ENCODE measurements around the gene STX18. TPM values are rescaled to one million over a fixed set of nuclear protein-coding genes. Genes with fewer than 3 reads are reported as not detected.
"Not testable (repeated sequence)": the region's sequence is repeated elsewhere in the genome, so short reads cannot be mapped to it uniquely, and the experiment has no call there.

The STX18 gene
- polyA plus RNA-seq, 3 donors = 12.4 to 18.0 (median 14.5) TPM

- no peak overlapping the region for H3K27ac ChIP-seq (ENCODE audit: low read depth, low read length)
- 34 to 91% (median 90%) methylated on average over 5 of the region's 5 CpGs for WGBS, 3 donors
Measured at GRCh38 chr4:4490816-4491215, 51.0 kb downstream of the STX18 start.

GRCh38 chr4:4490041-4490440 lies 51.8 kb downstream of the STX18 start:
- 79 to 88% (median 85%) methylated on average over 3 of the region's 3 CpGs for WGBS, 3 donors
- H3K27ac ChIP-seq (ENCODE audit: low read depth, low read length) = no peak overlapping the region

GRCh38 chr4:4488405-4489404 lies 53.1 kb downstream of the STX18 start:
- WGBS, 3 donors = 30 to 42% (median 41%) methylated on average over 6 of the region's 6 CpGs
- no peak overlapping the region for H3K27ac ChIP-seq (ENCODE audit: low read depth, low read length)

GRCh38 chr4:4486969-4487368 lies 54.9 kb downstream of the STX18 start:
- 28 to 84% (median 78%) methylated on average over 3 of the region's 3 CpGs for WGBS, 3 donors

GRCh38 chr4:4485806-4486205 lies 56.0 kb downstream of the STX18 start:
- H3K27ac ChIP-seq (ENCODE audit: low read depth, low read length) = no peak overlapping the region
- 90 to 92% (median 91%) methylated on average over 10 of the region's 10 CpGs for WGBS, 3 donors

More at GRCh38 chr4:4486969-4487368, 54.9 kb downstream of the STX18 start:
- H3K27ac ChIP-seq (ENCODE audit: low read depth, low read length) = no peak overlapping the region

GRCh38 chr4:4481399-4481994 lies 60.4 kb downstream of the STX18 start:
- H3K27ac ChIP-seq (ENCODE audit: low read depth, low read length) = no peak overlapping the region
- WGBS, 3 donors = 82 to 89% (median 89%) methylated on average over 3 of the region's 3 CpGs

- no peak overlapping the region for H3K27ac ChIP-seq (ENCODE audit: low read depth, low read length)
- WGBS, 3 donors = 73 to 82% (median 80%) methylated on average over 6 of the region's 6 CpGs
Measured at GRCh38 chr4:4480685-4481398, 61.0 kb downstream of the STX18 start.

GRCh38 chr4:4480205-4480604 lies 61.6 kb downstream of the STX18 start:
- 81 to 87% (median 86%) methylated on average over 7 of the region's 7 CpGs for WGBS, 3 donors

GRCh38 chr4:4479366-4479765 lies 62.5 kb downstream of the STX18 start:
- WGBS, 3 donors = 91 to 95% (median 94%) methylated on average over 2 of the region's 2 CpGs
- no peak overlapping the region for H3K27ac ChIP-seq (ENCODE audit: low read depth, low read length)

More at GRCh38 chr4:4480205-4480604, 61.6 kb downstream of the STX18 start:
- no peak overlapping the region for H3K27ac ChIP-seq (ENCODE audit: low read depth, low read length)

- WGBS, 3 donors = 29 to 88% (median 77%) methylated on average over 10 of the region's 10 CpGs
- no peak overlapping the region for H3K27ac ChIP-seq (ENCODE audit: low read depth, low read length)
Measured at GRCh38 chr4:4477796-4478195, 64.1 kb downstream of the STX18 start.

- WGBS, 3 donors = 50 to 68% (median 61%) methylated on average over 3 of the region's 3 CpGs
- H3K27ac ChIP-seq (ENCODE audit: low read depth, low read length) = no peak overlapping the region
Measured at GRCh38 chr4:4477391-4477790, 64.5 kb downstream of the STX18 start.

- WGBS, 3 donors = 90 to 95% (median 94%) methylated on average over 3 of the region's 3 CpGs
- no peak overlapping the region for H3K27ac ChIP-seq (ENCODE audit: low read depth, low read length)
Measured at GRCh38 chr4:4474476-4474875, 67.4 kb downstream of the STX18 start.

GRCh38 chr4:4472344-4472958 lies 69.4 kb downstream of the STX18 start:
- H3K27ac ChIP-seq (ENCODE audit: low read depth, low read length) = no peak overlapping the region
- 27 to 84% (median 83%) methylated on average over 8 of the region's 8 CpGs for WGBS, 3 donors

GRCh38 chr4:4471195-4471594 lies 70.7 kb downstream of the STX18 start:
- no peak overlapping the region for H3K27ac ChIP-seq (ENCODE audit: low read depth, low read length)
- WGBS, 3 donors = 95 to 100% (median 97%) methylated on average over 3 of the region's 3 CpGs

GRCh38 chr4:4470208-4470607 lies 71.6 kb downstream of the STX18 start:
- WGBS, 3 donors = 71 to 87% (median 77%) methylated on average over 3 of the region's 3 CpGs
- H3K27ac ChIP-seq (ENCODE audit: low read depth, low read length) = no peak overlapping the region

GRCh38 chr4:4465238-4465637 lies 76.6 kb downstream of the STX18 start:
- WGBS, 3 donors = 98 to 99% (median 98%) methylated on average over 3 of the region's 3 CpGs
- H3K27ac ChIP-seq (ENCODE audit: low read depth, low read length) = not testable (repeated sequence)

GRCh38 chr4:4462970-4463369 lies 78.9 kb downstream of the STX18 start:
- 61 to 73% (median 70%) methylated on average over 3 of the region's 3 CpGs for WGBS, 3 donors

GRCh38 chr4:4461850-4462249 lies 80.0 kb downstream of the STX18 start:
- WGBS, 3 donors = 53 to 91% (median 90%) methylated on average over 5 of the region's 5 CpGs
- no peak overlapping the region for H3K27ac ChIP-seq (ENCODE audit: low read depth, low read length)

More at GRCh38 chr4:4462970-4463369, 78.9 kb downstream of the STX18 start:
- no peak overlapping the region for H3K27ac ChIP-seq (ENCODE audit: low read depth, low read length)

All from adipose tissue (tissue), 3 donors.